ENCODE results near the gene ACSL5. TPM values are rescaled to one million over a fixed set of nuclear protein-coding genes. Genes with fewer than 3 reads are reported as not detected.
A peak's percentile ranks its signal among the peaks of the same experiment; 100 is the strongest.
"Not testable (repeated sequence)": the region's sequence is repeated elsewhere in the genome, so short reads cannot be mapped to it uniquely, and the experiment has no call there.

Gene ACSL5
- total RNA-seq, 1 donor from 2014 or later, result 4.2 TPM

GRCh38 chr10:112362833-112363232 lies 11.1 kb upstream of the ACSL5 start:
- H3K36me3 ChIP-seq (ENCODE audit: control insufficient read depth in 3 of 3, insufficient read depth in 3 of 3, low read length in 3 of 3), result no peaks in the 10 kb centered on the region
- no peaks in the 10 kb centered on the region for H3K9me3 ChIP-seq (ENCODE audit: control insufficient read depth in 3 of 3, low read length in 3 of 3)
- no peaks in the 10 kb centered on the region for H3K27me3 ChIP-seq (ENCODE audit: control insufficient read depth in 3 of 3, insufficient read depth in 3 of 3, low read length in 3 of 3)
- H3K4me3 ChIP-seq (ENCODE audit: low read length in 3 of 3), result no peak overlapping the region
- no peak overlapping the region for H3K27ac ChIP-seq (ENCODE audit: low read depth, low read length)
- peak overlapping the region in 1 of 3 donors; percentile 25 for H3K9ac ChIP-seq (ENCODE audit: low read depth in 1 of 3, low read length in 3 of 3)
- peaks cover 0 to 23% (median 10%) of the 10 kb centered on the region in 3 donors for H3K4me1 ChIP-seq (ENCODE audit: control insufficient read depth in 3 of 3, insufficient read depth in 3 of 3, low read length in 3 of 3)

- H3K27me3 ChIP-seq (ENCODE audit: control insufficient read depth in 3 of 3, insufficient read depth in 3 of 3, low read length in 3 of 3), result no peaks in the 10 kb centered on the region
- H3K9ac ChIP-seq (ENCODE audit: low read depth in 1 of 3, low read length in 3 of 3), result no peak overlapping the region
- no peaks in the 10 kb centered on the region for H3K9me3 ChIP-seq (ENCODE audit: control insufficient read depth in 3 of 3, low read length in 3 of 3)
- H3K4me1 ChIP-seq (ENCODE audit: control insufficient read depth in 3 of 3, insufficient read depth in 3 of 3, low read length in 3 of 3), result peaks cover 0 to 23% (median 10%) of the 10 kb centered on the region in 3 donors
- H3K36me3 ChIP-seq (ENCODE audit: control insufficient read depth in 3 of 3, insufficient read depth in 3 of 3, low read length in 3 of 3), result no peaks in the 10 kb centered on the region
- H3K4me3 ChIP-seq (ENCODE audit: low read length in 3 of 3), result no peak overlapping the region
- H3K27ac ChIP-seq (ENCODE audit: low read depth, low read length), result no peak overlapping the region
Observed at GRCh38 chr10:112363696-112364688, 9.9 kb upstream of the ACSL5 start.

DNA sequence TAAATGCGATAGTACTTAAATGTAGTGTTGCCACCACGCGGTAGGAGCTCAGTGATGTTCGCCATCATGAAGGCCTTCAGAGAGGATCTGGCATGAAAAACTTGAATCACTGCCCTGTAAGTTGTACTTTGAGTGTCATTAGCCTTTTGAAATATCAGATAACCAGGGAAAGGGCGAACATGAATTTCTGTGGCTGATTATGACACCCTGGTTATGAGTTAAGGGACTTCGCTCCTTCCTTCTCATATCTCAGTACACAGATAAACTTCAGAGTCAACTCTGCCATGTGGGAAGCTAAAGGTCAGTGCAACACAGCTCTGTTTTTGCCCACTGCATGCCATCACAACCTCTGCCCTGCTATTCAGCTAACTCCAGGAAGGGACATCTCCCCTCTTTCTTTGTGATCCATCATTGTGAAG lies 8.9 kb upstream of the ACSL5 start:
- H3K9me3 ChIP-seq (ENCODE audit: control insufficient read depth in 3 of 3, low read length in 3 of 3), result no peaks in the 10 kb centered on the region
- no peak overlapping the region for H3K9ac ChIP-seq (ENCODE audit: low read depth in 1 of 3, low read length in 3 of 3)
- no peaks in the 10 kb centered on the region for H3K36me3 ChIP-seq (ENCODE audit: control insufficient read depth in 3 of 3, insufficient read depth in 3 of 3, low read length in 3 of 3)
- H3K27ac ChIP-seq (ENCODE audit: low read depth, low read length), result no peak overlapping the region
- no peaks in the 10 kb centered on the region for H3K27me3 ChIP-seq (ENCODE audit: control insufficient read depth in 3 of 3, insufficient read depth in 3 of 3, low read length in 3 of 3)
- peaks cover 0 to 21% (median 10%) of the 10 kb centered on the region in 3 donors for H3K4me1 ChIP-seq (ENCODE audit: control insufficient read depth in 3 of 3, insufficient read depth in 3 of 3, low read length in 3 of 3)
- H3K4me3 ChIP-seq (ENCODE audit: low read length in 3 of 3), result no peak overlapping the region

GRCh38 chr10:112365451-112365850 lies 8.5 kb upstream of the ACSL5 start:
- H3K27ac ChIP-seq (ENCODE audit: low read depth, low read length), result no peak overlapping the region
- H3K4me1 ChIP-seq (ENCODE audit: control insufficient read depth in 3 of 3, insufficient read depth in 3 of 3, low read length in 3 of 3), result peaks cover 0 to 21% (median 10%) of the 10 kb centered on the region in 3 donors
- H3K9me3 ChIP-seq (ENCODE audit: control insufficient read depth in 3 of 3, low read length in 3 of 3), result no peaks in the 10 kb centered on the region
- H3K27me3 ChIP-seq (ENCODE audit: control insufficient read depth in 3 of 3, insufficient read depth in 3 of 3, low read length in 3 of 3), result no peaks in the 10 kb centered on the region
- H3K4me3 ChIP-seq (ENCODE audit: low read length in 3 of 3), result no peak overlapping the region
- no peak overlapping the region for H3K9ac ChIP-seq (ENCODE audit: low read depth in 1 of 3, low read length in 3 of 3)
- H3K36me3 ChIP-seq (ENCODE audit: control insufficient read depth in 3 of 3, insufficient read depth in 3 of 3, low read length in 3 of 3), result no peaks in the 10 kb centered on the region

GRCh38 chr10:112366992-112367391 lies 6.9 kb upstream of the ACSL5 start:
- Histone ChIP-seq H3K9ac (ENCODE audit: low read depth in 1 of 3, low read length in 3 of 3) (no peak overlapping the region), H3K27me3 (ENCODE audit: control insufficient read depth in 3 of 3, insufficient read depth in 3 of 3, low read length in 3 of 3) (no peaks in the 10 kb centered on the region), H3K4me1 (ENCODE audit: control insufficient read depth in 3 of 3, insufficient read depth in 3 of 3, low read length in 3 of 3) (peaks cover 0 to 14% (median 9%) of the 10 kb centered on the region in 3 donors), H3K9me3 (ENCODE audit: control insufficient read depth in 3 of 3, low read length in 3 of 3) (no peaks in the 10 kb centered on the region), H3K27ac (ENCODE audit: low read depth, low read length) (no peak overlapping the region), H3K36me3 (ENCODE audit: control insufficient read depth in 3 of 3, insufficient read depth in 3 of 3, low read length in 3 of 3) (no peaks in the 10 kb centered on the region), H3K4me3 (ENCODE audit: low read length in 3 of 3) (no peak overlapping the region)

DNA sequence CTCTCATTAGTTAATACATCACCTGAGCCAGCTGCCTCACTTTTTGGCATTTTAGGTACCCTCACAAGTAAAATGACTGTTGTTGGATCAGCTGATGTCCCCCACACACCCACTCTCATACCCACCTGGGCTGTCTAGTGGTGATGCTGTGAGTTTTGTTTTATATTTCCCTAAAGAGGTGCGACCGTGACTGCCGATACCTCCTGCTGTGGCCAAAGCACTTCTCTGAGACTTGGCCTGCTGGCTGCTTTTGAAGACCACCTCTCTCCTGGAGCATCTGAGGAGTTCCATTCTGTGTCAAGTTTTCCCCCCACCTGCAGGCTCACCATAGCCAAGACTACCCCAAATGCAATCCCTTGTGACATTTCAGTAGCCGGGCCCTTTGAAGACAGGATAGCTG lies 6.4 kb upstream of the ACSL5 start:
- no peak overlapping the region for H3K4me3 ChIP-seq (ENCODE audit: low read length in 3 of 3)
- H3K4me1 ChIP-seq (ENCODE audit: control insufficient read depth in 3 of 3, insufficient read depth in 3 of 3, low read length in 3 of 3), result peaks cover 0 to 8% (median 4%) of the 10 kb centered on the region in 3 donors
- H3K27ac ChIP-seq (ENCODE audit: low read depth, low read length), result no peak overlapping the region
- no peaks in the 10 kb centered on the region for H3K36me3 ChIP-seq (ENCODE audit: control insufficient read depth in 3 of 3, insufficient read depth in 3 of 3, low read length in 3 of 3)
- H3K9me3 ChIP-seq (ENCODE audit: control insufficient read depth in 3 of 3, low read length in 3 of 3), result no peaks in the 10 kb centered on the region
- no peaks in the 10 kb centered on the region for H3K27me3 ChIP-seq (ENCODE audit: control insufficient read depth in 3 of 3, insufficient read depth in 3 of 3, low read length in 3 of 3)
- H3K9ac ChIP-seq (ENCODE audit: low read depth in 1 of 3, low read length in 3 of 3), result no peak overlapping the region

- Histone ChIP-seq H3K27me3 (ENCODE audit: control insufficient read depth in 3 of 3, insufficient read depth in 3 of 3, low read length in 3 of 3) (no peaks in the 10 kb centered on the region), H3K4me1 (ENCODE audit: control insufficient read depth in 3 of 3, insufficient read depth in 3 of 3, low read length in 3 of 3) (no peaks in the 10 kb centered on the region), H3K9ac (ENCODE audit: low read depth in 1 of 3, low read length in 3 of 3) (no peak overlapping the region), H3K36me3 (ENCODE audit: control insufficient read depth in 3 of 3, insufficient read depth in 3 of 3, low read length in 3 of 3) (no peaks in the 10 kb centered on the region), H3K9me3 (ENCODE audit: control insufficient read depth in 3 of 3, low read length in 3 of 3) (no peaks in the 10 kb centered on the region), H3K27ac (ENCODE audit: low read depth, low read length) (no peak overlapping the region), H3K4me3 (ENCODE audit: low read length in 3 of 3) (no peak overlapping the region)
Observed at GRCh38 chr10:112369495-112370423, 4.2 kb upstream of the ACSL5 start.

- Histone ChIP-seq H3K9me3 (ENCODE audit: control insufficient read depth in 3 of 3, low read length in 3 of 3) (no peaks in the 10 kb centered on the region), H3K4me1 (ENCODE audit: control insufficient read depth in 3 of 3, insufficient read depth in 3 of 3, low read length in 3 of 3) (peaks cover 0 to 6% (median 5%) of the 10 kb centered on the region in 3 donors), H3K36me3 (ENCODE audit: control insufficient read depth in 3 of 3, insufficient read depth in 3 of 3, low read length in 3 of 3) (no peaks in the 10 kb centered on the region), H3K9ac (ENCODE audit: low read depth in 1 of 3, low read length in 3 of 3) (no peak overlapping the region), H3K27me3 (ENCODE audit: control insufficient read depth in 3 of 3, insufficient read depth in 3 of 3, low read length in 3 of 3) (no peaks in the 10 kb centered on the region), H3K27ac (ENCODE audit: low read depth, low read length) (no peak overlapping the region), H3K4me3 (ENCODE audit: low read length in 3 of 3) (no peak overlapping the region)
Observed at GRCh38 chr10:112370424-112370819, 3.5 kb upstream of the ACSL5 start.

- not testable (repeated sequence) for H3K36me3 ChIP-seq (ENCODE audit: control insufficient read depth in 3 of 3, insufficient read depth in 3 of 3, low read length in 3 of 3); H3K27me3 ChIP-seq (ENCODE audit: control insufficient read depth in 3 of 3, insufficient read depth in 3 of 3, low read length in 3 of 3); H3K9ac ChIP-seq (ENCODE audit: low read depth in 1 of 3, low read length in 3 of 3); H3K27ac ChIP-seq (ENCODE audit: low read depth, low read length); H3K9me3 ChIP-seq (ENCODE audit: control insufficient read depth in 3 of 3, low read length in 3 of 3); H3K4me3 ChIP-seq (ENCODE audit: low read length in 3 of 3)
- peaks cover 0 to 11% (median 10%) of the 10 kb centered on the region in 3 donors for H3K4me1 ChIP-seq (ENCODE audit: control insufficient read depth in 3 of 3, insufficient read depth in 3 of 3, low read length in 3 of 3)
Observed at GRCh38 chr10:112371326-112371725, 2.6 kb upstream of the ACSL5 start.

Data from skeletal muscle tissue (tissue), 4 donors.